ENCODE results near the gene TEAD4.

- no peak for TF ChIP-seq CTCF (conservative IDR thresholded peaks at IDR 0.05 in 1 of 2, IDR thresholded peaks at IDR 0.05 in 1 of 2; ENCODE audit: extremely low read depth in 1 of 2, insufficient read depth in 1 of 2, low read depth in 1 of 2, low read length in 2 of 2)
- no peak for TF ChIP-seq EZH2 (IDR thresholded peaks at IDR 0.05; ENCODE audit: borderline replicate concordance, low read length)
These were observed 74.3 kb downstream of the TEAD4 start for GRCh38 chr12:3033539-3033867.

Measured in mammary epithelial cell (primary cell).